Mucosa of stomach (tissue), 1 donor: Measurements from ENCODE around the gene TEX101.

Source experiments
- H3K27me3 ChIP-seq: one replicate; pipeline ENCODE4 v1.7.0; 2013; ENCODE audit warnings: mild to moderate bottlenecking, low read length; ENCODE audit not compliant: control insufficient read depth, insufficient read depth
- H3K36me3 ChIP-seq: one replicate; pipeline ENCODE4 v1.7.0; 2013; ENCODE audit warnings: low read length; ENCODE audit not compliant: control insufficient read depth, insufficient read depth
- H3K4me1 ChIP-seq: one replicate; pipeline ENCODE4 v1.7.0; 2013; ENCODE audit warnings: mild to moderate bottlenecking, low read length; ENCODE audit not compliant: control insufficient read depth, insufficient read depth
- H3K4me3 ChIP-seq: one replicate; pipeline ENCODE4 v1.7.0; 2013; ENCODE audit warnings: low read length
- H3K9ac ChIP-seq: one replicate; pipeline ENCODE4 v1.7.0; 2013; ENCODE audit warnings: mild to moderate bottlenecking, low read length, moderate library complexity
- H3K9me3 ChIP-seq: one replicate; pipeline ENCODE4 v1.7.0; 2013; ENCODE audit warnings: mild to moderate bottlenecking, low read length, moderate library complexity; ENCODE audit not compliant: control insufficient read depth
- donor health status: Pancreatic carcinoma.

TEX101 gene

GRCh38 chr19:43467730-43468129, 53.0 kb downstream of the TEX101 start:
- H3K4me3 ChIP-seq = no peak overlapping the region
- H3K27me3 ChIP-seq = peaks cover 6% of the 10 kb centered on the region
- peaks cover 11% of the 10 kb centered on the region for H3K4me1 ChIP-seq
- H3K9me3 ChIP-seq = no peaks in the 10 kb centered on the region
- H3K9ac ChIP-seq = no peak overlapping the region
- H3K36me3 ChIP-seq = no peaks in the 10 kb centered on the region
